H1 (cell line): ENCODE measurements around the gene GALE. TPM values are rescaled to one million over a fixed set of nuclear protein-coding genes. Genes with fewer than 3 reads are reported as not detected.

Source experiments
- ASH2L ChIP-seq: fragments of 200-600, 300-600 bp; sonication (generic); IDR thresholded peaks from one replicate; pipeline ENCODE4 v1.7.1; 2017; ENCODE audit warnings: low read length
- BACH1 ChIP-seq: IDR thresholded peaks from 2 replicates; pipeline ENCODE4 v1.6.1; 2012; ENCODE audit warnings: low read length, improper control_type of control experiment
- CREB1 ChIP-seq: IDR thresholded peaks from 2 replicates; pipeline ENCODE4 v1.6.1; 2012; ENCODE audit warnings: inconsistent platforms
- GTF2F1 ChIP-seq: IDR thresholded peaks from 2 replicates; pipeline ENCODE4 v1.6.1; 2012; ENCODE audit warnings: low read depth, low read length, improper control_type of control experiment, borderline replicate concordance
- KDM4A ChIP-seq: IDR thresholded peaks from one replicate; pipeline ENCODE4 v1.7.1; 2012; ENCODE audit warnings: low read depth, mild to moderate bottlenecking, moderate library complexity, low read length, inconsistent platforms; ENCODE audit not compliant: severe bottlenecking
- NRF1 ChIP-seq: IDR thresholded peaks from 2 replicates; pipeline ENCODE4 v1.6.1; 2011; ENCODE audit warnings: mild to moderate bottlenecking, low read depth, low read length, improper control_type of control experiment
- PHF8 ChIP-seq: fragments of 200-600 bp; sonication (generic); conservative IDR thresholded peaks from 2 replicates; pipeline ENCODE4 v1.7.1; 2012; ENCODE audit warnings: low read depth, mild to moderate bottlenecking, inconsistent platforms, low read length, moderate library complexity
- RBBP5 ChIP-seq: IDR thresholded peaks from 2 replicates; pipeline ENCODE4 v1.7.1; 2012; ENCODE audit warnings: low read depth, mild to moderate bottlenecking, inconsistent platforms, low read length, moderate library complexity, borderline replicate concordance
- SP4 ChIP-seq: IDR thresholded peaks from 2 replicates; pipeline ENCODE4 v1.6.1; 2012; ENCODE audit warnings: low read length, inconsistent platforms
- TBP ChIP-seq: IDR thresholded peaks from 2 replicates; pipeline ENCODE4 v1.6.1; 2011; ENCODE audit warnings: low read depth, low read length, improper control_type of control experiment
- polyA plus RNA-seq, 7 experiments: library from polyadenylated mRNA; depleted of rRNA in 3 of 7; stranded (reverse) in 5 of 7; unstranded in 2 of 7; fragments of >200 nt in 5 of 7; fragments of 200-250 nt in 2 of 7; gene quantifications; 1 replicate in 5 of 7; 2 replicates in 1 of 7; 4 replicates in 1 of 7; pipeline versions ENCODE4 v1.2.1 to v1.2.3, GENCODE V29; 2011 to 2013; ENCODE audit warnings: missing spikeins in 2 of 7, mixed read lengths in 2 of 7
- total RNA-seq: library from RNA; stranded (reverse); fragmentation: NEBNext Ultra II Directional; extraction: Animal tissue kit (Norgen Biotek cat#: 25700); gene quantifications from 2 replicates; pipeline ENCODE4 v1.2.1, GENCODE V29; 2021
- TF ChIP-seq, protein P1 (sequence below), 3 experiments: IDR thresholded peaks; 1 replicate in 2 of 3; 2 replicates in 1 of 3; pipeline versions ENCODE4 v1.5.1 to v1.6.1; 2011; ENCODE audit warnings: low read length in 3 of 3, mild to moderate bottlenecking in 3 of 3, inconsistent platforms in 2 of 3, low read depth in 1 of 3, moderate library complexity in 1 of 3; ENCODE audit not compliant: insufficient read depth in 1 of 3; ENCODE audit errors: control extremely low read depth in 1 of 3

The GALE gene
- total and polyA plus RNA-seq, 2 of the 8 experiments (the other 6 are each of a cell fraction or from before 2014, with no cell fraction given), result 26.0 to 33.9 TPM

DNA sequence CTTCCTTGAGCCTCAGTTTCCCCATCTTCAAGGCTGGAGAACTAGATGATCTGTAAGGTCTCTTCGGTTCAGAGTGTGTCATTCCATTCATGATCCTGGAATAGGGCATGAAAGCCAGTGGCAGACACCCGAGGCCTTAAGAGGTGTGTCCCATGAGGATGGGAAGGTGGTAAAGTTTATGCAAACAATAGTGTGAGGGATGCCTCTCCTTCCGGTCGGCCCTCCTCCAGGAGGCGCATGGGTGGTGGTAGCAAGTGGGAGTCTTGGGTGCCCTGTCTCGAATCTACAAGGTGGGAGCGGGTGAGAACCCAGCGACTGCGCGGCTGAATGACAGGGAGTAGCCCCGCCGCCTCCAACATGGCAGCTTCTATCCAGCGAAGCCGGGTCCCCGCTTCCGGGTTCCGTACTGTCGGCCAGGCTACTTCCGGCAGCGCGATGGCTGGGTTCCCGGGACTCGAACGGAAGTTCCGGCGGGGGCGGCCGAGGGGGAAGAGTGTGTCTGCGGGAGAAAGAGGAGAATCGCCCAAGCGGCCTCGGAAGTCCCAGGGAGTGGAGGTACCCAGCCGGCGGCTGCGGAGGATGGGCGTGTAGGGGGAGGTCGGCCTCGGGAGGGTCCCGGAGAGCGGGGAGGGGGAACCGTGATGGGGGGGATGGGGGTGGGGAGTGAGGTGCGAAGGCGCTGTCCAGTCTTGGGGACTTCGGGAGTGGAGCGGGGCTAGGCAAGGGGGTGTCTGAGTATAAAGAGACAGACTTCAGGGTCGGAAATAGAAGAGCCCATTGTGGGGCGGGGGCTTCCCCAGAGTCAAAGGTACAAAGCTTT, 9.6 kb downstream of the GALE start, which contains the start of gene LYPLA2 (continued):
- TF ChIP-seq, protein P1, sequence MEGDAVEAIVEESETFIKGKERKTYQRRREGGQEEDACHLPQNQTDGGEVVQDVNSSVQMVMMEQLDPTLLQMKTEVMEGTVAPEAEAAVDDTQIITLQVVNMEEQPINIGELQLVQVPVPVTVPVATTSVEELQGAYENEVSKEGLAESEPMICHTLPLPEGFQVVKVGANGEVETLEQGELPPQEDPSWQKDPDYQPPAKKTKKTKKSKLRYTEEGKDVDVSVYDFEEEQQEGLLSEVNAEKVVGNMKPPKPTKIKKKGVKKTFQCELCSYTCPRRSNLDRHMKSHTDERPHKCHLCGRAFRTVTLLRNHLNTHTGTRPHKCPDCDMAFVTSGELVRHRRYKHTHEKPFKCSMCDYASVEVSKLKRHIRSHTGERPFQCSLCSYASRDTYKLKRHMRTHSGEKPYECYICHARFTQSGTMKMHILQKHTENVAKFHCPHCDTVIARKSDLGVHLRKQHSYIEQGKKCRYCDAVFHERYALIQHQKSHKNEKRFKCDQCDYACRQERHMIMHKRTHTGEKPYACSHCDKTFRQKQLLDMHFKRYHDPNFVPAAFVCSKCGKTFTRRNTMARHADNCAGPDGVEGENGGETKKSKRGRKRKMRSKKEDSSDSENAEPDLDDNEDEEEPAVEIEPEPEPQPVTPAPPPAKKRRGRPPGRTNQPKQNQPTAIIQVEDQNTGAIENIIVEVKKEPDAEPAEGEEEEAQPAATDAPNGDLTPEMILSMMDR (IDR thresholded peaks at IDR 0.05; ENCODE audit: control extremely low read depth in 1 of 3, insufficient read depth in 1 of 3, low read depth in 1 of 3, low read length in 3 of 3), result 0 out of 4 replicates have a peak, but pooled peaks of 1 of the 3 experiments have one; percentile 26
- TF ChIP-seq CREB1 (peak; percentile 30; the same call in 1 of the 2 replicates), SP4 (no peak), TBP (0 out of 2 replicates have a peak, but pooled peaks have one; percentile 22), NRF1 (no peak), ASH2L (peak; percentile 47), KDM4A (peak; percentile 42), PHF8 (no peak; the same call in 1 of the 2 replicates), BACH1 (no peak), GTF2F1 (peak; percentile 80), RBBP5 (peak; percentile 84; the same call in 1 of the 2 replicates)
